Left ventricle myocardium inferior (tissue), 1 donor: ENCODE measurements around the gene HIPK4. TPM values are rescaled to one million over a fixed set of nuclear protein-coding genes. Genes with fewer than 3 reads are reported as not detected.

Source experiments
- DNase-seq: peaks from one replicate; pipeline ENCODE4 v3.0.0-alpha.2; 2020
- H3K27ac ChIP-seq: fragments of 200-600 bp; replicated peaks from 2 replicates; pipeline ENCODE4 v1.8.0; 2021
- H3K27me3 ChIP-seq: fragments of 200-600 bp; 2 replicates; pipeline ENCODE4 v1.8.0; 2021; ENCODE audit warnings: low read depth
- H3K36me3 ChIP-seq: fragments of 200-600 bp; 2 replicates; pipeline ENCODE4 v1.8.0; 2021
- H3K4me1 ChIP-seq: fragments of 200-600 bp; 2 replicates; pipeline ENCODE4 v1.8.0; 2021
- H3K4me3 ChIP-seq: fragments of 200-600 bp; 2 replicates; pipeline ENCODE4 v1.8.0; 2021; ENCODE audit warnings: mild to moderate bottlenecking, moderate library complexity
- H3K9me3 ChIP-seq: fragments of 200-600 bp; replicated peaks from 2 replicates; pipeline ENCODE4 v1.8.0; 2021
- intact Hi-C: fragments of 100-400 bp; cut with micrococcal nuclease; formaldehyde crosslinking; loops from one replicate; pipeline ENCODE4 v1.11.0; 2022
- total RNA-seq: library from RNA; stranded (reverse); fragmentation: NEBNext Ultra II Directional; extraction: Animal tissue kit (Norgen Biotek cat#: 25700); gene quantifications from one replicate; pipeline ENCODE4 v1.2.1, GENCODE V29; 2021
- TF ChIP-seq, protein P1 (sequence below): fragments of 200-600 bp; IDR thresholded peaks from 2 replicates; pipeline ENCODE4 v1.8.0; 2021; ENCODE audit warnings: antibody characterized with exemption, mild to moderate bottlenecking, borderline replicate concordance
- donor health status: DM: no; HTN: yes; CAD: no; lungs with severe emphysema.

Gene HIPK4
- total RNA-seq, 1 donor from 2014 or later: not detected

GRCh38 chr19:40342644-40343311 lies 47.2 kb downstream of the HIPK4 start:
- H3K36me3 ChIP-seq: peaks cover 15% of the 10 kb centered on the region
- H3K9me3 ChIP-seq: no peaks in the 10 kb centered on the region
- no peak for DNase-seq
- TF ChIP-seq, protein P1, sequence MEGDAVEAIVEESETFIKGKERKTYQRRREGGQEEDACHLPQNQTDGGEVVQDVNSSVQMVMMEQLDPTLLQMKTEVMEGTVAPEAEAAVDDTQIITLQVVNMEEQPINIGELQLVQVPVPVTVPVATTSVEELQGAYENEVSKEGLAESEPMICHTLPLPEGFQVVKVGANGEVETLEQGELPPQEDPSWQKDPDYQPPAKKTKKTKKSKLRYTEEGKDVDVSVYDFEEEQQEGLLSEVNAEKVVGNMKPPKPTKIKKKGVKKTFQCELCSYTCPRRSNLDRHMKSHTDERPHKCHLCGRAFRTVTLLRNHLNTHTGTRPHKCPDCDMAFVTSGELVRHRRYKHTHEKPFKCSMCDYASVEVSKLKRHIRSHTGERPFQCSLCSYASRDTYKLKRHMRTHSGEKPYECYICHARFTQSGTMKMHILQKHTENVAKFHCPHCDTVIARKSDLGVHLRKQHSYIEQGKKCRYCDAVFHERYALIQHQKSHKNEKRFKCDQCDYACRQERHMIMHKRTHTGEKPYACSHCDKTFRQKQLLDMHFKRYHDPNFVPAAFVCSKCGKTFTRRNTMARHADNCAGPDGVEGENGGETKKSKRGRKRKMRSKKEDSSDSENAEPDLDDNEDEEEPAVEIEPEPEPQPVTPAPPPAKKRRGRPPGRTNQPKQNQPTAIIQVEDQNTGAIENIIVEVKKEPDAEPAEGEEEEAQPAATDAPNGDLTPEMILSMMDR: no peak
- intact Hi-C loops: no loop called here
- no peaks in the 10 kb centered on the region for H3K27me3 ChIP-seq
- no peak overlapping the region for H3K4me3 ChIP-seq
- peaks cover 80% of the 10 kb centered on the region for H3K4me1 ChIP-seq
- peak overlapping the region; percentile 93 for H3K27ac ChIP-seq

- H3K27ac ChIP-seq: peak overlapping the region; percentile 93
- TF ChIP-seq, protein P1: no peak
- peak; percentile 85 for DNase-seq
- peak overlapping the region; percentile 49 for H3K4me3 ChIP-seq
- H3K4me1 ChIP-seq: peaks cover 75% of the 10 kb centered on the region
- no peaks in the 10 kb centered on the region for H3K9me3 ChIP-seq
- intact Hi-C loops: no loop called here
- no peaks in the 10 kb centered on the region for H3K27me3 ChIP-seq
- peaks cover 15% of the 10 kb centered on the region for H3K36me3 ChIP-seq
Observed at GRCh38 chr19:40341601-40342482, 48.1 kb downstream of the HIPK4 start.

GRCh38 chr19:40339018-40339728 lies 50.8 kb downstream of the HIPK4 start:
- no peaks in the 10 kb centered on the region for H3K9me3 ChIP-seq
- peak overlapping the region; percentile 93 for H3K27ac ChIP-seq
- intact Hi-C loops: no loop called here
- H3K4me1 ChIP-seq: peaks cover 66% of the 10 kb centered on the region
- H3K36me3 ChIP-seq: peaks cover 28% of the 10 kb centered on the region
- TF ChIP-seq, protein P1: no peak
- no peak overlapping the region for H3K4me3 ChIP-seq
- no peaks in the 10 kb centered on the region for H3K27me3 ChIP-seq
- no peak for DNase-seq

GRCh38 chr19:40337594-40337993 lies 52.4 kb downstream of the HIPK4 start:
- Histone ChIP-seq H3K4me3 (no peak overlapping the region), H3K9me3 (no peaks in the 10 kb centered on the region), H3K4me1 (peaks cover 52% of the 10 kb centered on the region), H3K36me3 (peaks cover 43% of the 10 kb centered on the region), H3K27me3 (no peaks in the 10 kb centered on the region), H3K27ac (no peak overlapping the region)
- intact Hi-C loops: no loop called here
- TF ChIP-seq, protein P1: no peak
- no peak for DNase-seq

GRCh38 chr19:40337107-40337506 lies 52.9 kb downstream of the HIPK4 start:
- Histone ChIP-seq H3K9me3 (no peaks in the 10 kb centered on the region), H3K4me1 (peaks cover 47% of the 10 kb centered on the region), H3K27ac (no peak overlapping the region), H3K27me3 (no peaks in the 10 kb centered on the region), H3K36me3 (peaks cover 48% of the 10 kb centered on the region), H3K4me3 (no peak overlapping the region)
- intact Hi-C loops: no loop called here
- TF ChIP-seq, protein P1: no peak
- no peak for DNase-seq
